PC-3 (cell line): ENCODE data around the gene CCDC136. TPM values are rescaled to one million over a fixed set of nuclear protein-coding genes. Genes with fewer than 3 reads are reported as not detected.

ENCODE experiments used
- ATAC-seq: fragments of 200-7000 bp; cut with Tn5 transposase; 2 replicates; pipeline ENCODE4 v1.9.1; 2020; ENCODE audit warnings: mild to moderate bottlenecking, moderate library complexity
- BruUV-seq: library from RNA; stranded (reverse); fragments of 400-500 nt; replicated peaks from 2 replicates; lab custom pipeline; 2021; lab: Mats Ljungman, UMichigan
- CTCF ChIA-PET: fragments of 300-600 bp; sonication (Branson Sonifier 250); formaldehyde crosslinking; loops from one replicate; lab custom pipeline; 2022; ENCODE audit warnings: antibody characterized with exemption; lab: Charles Lee
- POLR2A ChIA-PET: fragments of 300-600 bp; sonication (Branson Sonifier 250); formaldehyde crosslinking; loops from one replicate; lab custom pipeline; 2022; ENCODE audit warnings: antibody characterized with exemption; ENCODE audit not compliant: unreplicated experiment; lab: Charles Lee
- DNase-seq: peaks from one replicate; pipeline ENCODE4 v3.0.0-alpha.2; 2015
- H2AFZ ChIP-seq: fragments of 300-600 bp; sonication (generic); 2 replicates; pipeline ENCODE4 v1.6.0; 2016; ENCODE audit warnings: antibody characterized with exemption, low read length
- H3F3A ChIP-seq: fragments of 300-600 bp; sonication (generic); one replicate; pipeline ENCODE4 v1.6.0; 2017; ENCODE audit warnings: antibody characterized with exemption, low read length, control low read depth, mild to moderate bottlenecking; ENCODE audit not compliant: unreplicated experiment
- H3K27ac ChIP-seq: fragments of 300-600 bp; sonication (generic); 2 replicates; pipeline ENCODE4 v1.5.1; 2016; ENCODE audit warnings: mild to moderate bottlenecking, low read length
- H3K27me3 ChIP-seq: fragments of 300-600 bp; sonication (generic); 2 replicates; pipeline ENCODE4 v1.6.1; 2016; ENCODE audit warnings: low read length, mixed read lengths
- H3K36me3 ChIP-seq: fragments of 300-600 bp; sonication (generic); 2 replicates; pipeline ENCODE4 v1.6.1; 2016; ENCODE audit warnings: low read depth, mixed run types, low read length, mixed read lengths
- H3K4me1 ChIP-seq: fragments of 300-600 bp; sonication (generic); 2 replicates; pipeline ENCODE4 v1.5.1; 2016; ENCODE audit warnings: low read length; ENCODE audit not compliant: insufficient read depth
- H3K4me2 ChIP-seq: fragments of 300-600 bp; sonication (generic); 2 replicates; pipeline ENCODE4 v1.6.0; 2016; ENCODE audit warnings: low read length
- H3K4me3 ChIP-seq: fragments of 300-600 bp; sonication (generic); 2 replicates; pipeline ENCODE4 v1.5.1; 2016; ENCODE audit warnings: mild to moderate bottlenecking, low read length, mixed read lengths
- H3K79me2 ChIP-seq: fragments of 300-600 bp; sonication (generic); 2 replicates; pipeline ENCODE4 v1.6.1; 2017; ENCODE audit warnings: low read length, mixed read lengths
- H3K9ac ChIP-seq: fragments of 300-600 bp; sonication (generic); 2 replicates; pipeline ENCODE4 v1.6.0; 2016; ENCODE audit warnings: mild to moderate bottlenecking, low read length
- H3K9me2 ChIP-seq: fragments of 300-600 bp; sonication (generic); replicated peaks from 2 replicates; pipeline ENCODE4 v1.6.1; 2016; ENCODE audit warnings: mixed run types, low read length, mixed read lengths
- H3K9me3 ChIP-seq: fragments of 300-600 bp; sonication (generic); 2 replicates; pipeline ENCODE4 v1.6.1; 2016; ENCODE audit warnings: low read length, mixed read lengths
- H4K20me1 ChIP-seq: fragments of 300-600 bp; sonication (generic); 2 replicates; pipeline ENCODE4 v1.6.1; 2016; ENCODE audit warnings: low read length, mixed read lengths
- EZH2 ChIP-seq: fragments of 300-600 bp; sonication (generic); IDR thresholded peaks from one replicate; pipeline ENCODE4 v1.6.1; 2017; ENCODE audit warnings: antibody characterized with exemption, mild to moderate bottlenecking, low read length; ENCODE audit not compliant: unreplicated experiment
- EZH2phosphoT487 ChIP-seq: fragments of 300-600 bp; sonication (generic); IDR thresholded peaks from 2 replicates; pipeline ENCODE4 v1.6.1; 2018; ENCODE audit warnings: mild to moderate bottlenecking, antibody characterized with exemption, low read length, borderline replicate concordance
- intact Hi-C: fragments of 100-400 bp; cut with micrococcal nuclease; formaldehyde crosslinking; loops from 2 replicates; pipeline ENCODE4 v1.9.0; 2023
- total RNA-seq: library from RNA; depleted of rRNA; stranded (reverse); fragments of >200 nt; gene quantifications from 2 replicates; pipeline ENCODE4 v1.2.3, GENCODE V29; 2014
- TF ChIP-seq, protein P1 (sequence below): fragments of 300-600 bp; sonication (generic); conservative IDR thresholded peaks from 2 replicates; pipeline ENCODE4 v1.5.1; 2017; ENCODE audit warnings: antibody characterized with exemption, low read depth, mild to moderate bottlenecking, low read length

CCDC136 gene
- total RNA-seq, 1 experiment from 2014 or later: 10.5 TPM

DNA sequence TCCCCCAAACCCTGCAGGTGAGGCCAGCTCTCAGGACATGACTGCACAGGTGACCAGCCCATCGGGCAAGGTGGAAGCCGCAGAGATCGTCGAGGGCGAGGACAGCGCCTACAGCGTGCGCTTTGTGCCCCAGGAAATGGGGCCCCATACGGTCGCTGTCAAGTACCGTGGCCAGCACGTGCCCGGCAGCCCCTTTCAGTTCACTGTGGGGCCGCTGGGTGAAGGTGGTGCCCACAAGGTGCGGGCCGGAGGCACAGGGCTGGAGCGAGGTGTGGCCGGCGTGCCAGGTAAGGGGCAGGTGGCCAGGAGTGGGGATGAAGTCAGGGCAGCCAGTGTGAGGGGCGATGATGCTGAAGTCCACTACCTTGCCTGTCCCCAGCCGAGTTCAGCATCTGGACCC lies 62.6 kb downstream of the CCDC136 start:
- H3K9ac ChIP-seq: no peak overlapping the region
- BruUV-seq: no TSS peak
- intact Hi-C loops: no loop called here

DNA sequence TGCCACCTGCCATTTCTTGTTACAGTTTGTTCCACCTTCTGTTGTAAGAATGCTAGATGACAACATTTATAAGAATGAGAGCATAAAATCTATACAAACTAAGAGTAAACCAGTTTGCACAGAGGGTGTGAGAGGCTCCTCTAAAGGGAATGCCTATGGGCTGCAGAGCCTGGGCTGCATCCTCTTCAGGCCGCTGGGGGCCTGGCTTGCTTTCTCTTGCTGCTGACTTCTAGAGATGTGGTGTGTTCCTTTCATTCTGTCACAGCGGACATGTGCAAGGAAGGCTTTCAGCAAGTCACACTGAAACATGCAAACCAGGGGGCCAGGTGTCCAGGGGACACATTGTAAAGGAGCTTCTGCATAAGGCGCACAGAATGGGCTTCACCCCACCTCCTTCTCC lies 63.8 kb downstream of the CCDC136 start:
- intact Hi-C loops: no loop called here
- H3K9ac ChIP-seq: no peak overlapping the region
- ChIA-PET CTCF (no interaction called here), POLR2A (no interaction called here)
- H3K4me3 ChIP-seq: no peak overlapping the region
- H3K27ac ChIP-seq: no peak overlapping the region
- BruUV-seq: no TSS peak
- no peak for TF ChIP-seq EZH2phosphoT487
- TF ChIP-seq EZH2: no peak
- TF ChIP-seq, protein P1, sequence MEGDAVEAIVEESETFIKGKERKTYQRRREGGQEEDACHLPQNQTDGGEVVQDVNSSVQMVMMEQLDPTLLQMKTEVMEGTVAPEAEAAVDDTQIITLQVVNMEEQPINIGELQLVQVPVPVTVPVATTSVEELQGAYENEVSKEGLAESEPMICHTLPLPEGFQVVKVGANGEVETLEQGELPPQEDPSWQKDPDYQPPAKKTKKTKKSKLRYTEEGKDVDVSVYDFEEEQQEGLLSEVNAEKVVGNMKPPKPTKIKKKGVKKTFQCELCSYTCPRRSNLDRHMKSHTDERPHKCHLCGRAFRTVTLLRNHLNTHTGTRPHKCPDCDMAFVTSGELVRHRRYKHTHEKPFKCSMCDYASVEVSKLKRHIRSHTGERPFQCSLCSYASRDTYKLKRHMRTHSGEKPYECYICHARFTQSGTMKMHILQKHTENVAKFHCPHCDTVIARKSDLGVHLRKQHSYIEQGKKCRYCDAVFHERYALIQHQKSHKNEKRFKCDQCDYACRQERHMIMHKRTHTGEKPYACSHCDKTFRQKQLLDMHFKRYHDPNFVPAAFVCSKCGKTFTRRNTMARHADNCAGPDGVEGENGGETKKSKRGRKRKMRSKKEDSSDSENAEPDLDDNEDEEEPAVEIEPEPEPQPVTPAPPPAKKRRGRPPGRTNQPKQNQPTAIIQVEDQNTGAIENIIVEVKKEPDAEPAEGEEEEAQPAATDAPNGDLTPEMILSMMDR: no peak
- no peaks in the 10 kb centered on the region for H3F3A ChIP-seq
- H3K36me3 ChIP-seq: no peaks in the 10 kb centered on the region; the same call in 1 of the 2 replicates
- no peak for DNase-seq
- no peaks in the 10 kb centered on the region for H4K20me1 ChIP-seq
- H3K9me3 ChIP-seq: no peaks in the 10 kb centered on the region
- no peak for ATAC-seq
- H3K4me2 ChIP-seq: no peak overlapping the region
- H3K27me3 ChIP-seq: no peaks in the 10 kb centered on the region
- H3K9me2 ChIP-seq: no peaks in the 10 kb centered on the region
- no peaks in the 10 kb centered on the region for H3K4me1 ChIP-seq
- H2AFZ ChIP-seq: no peak overlapping the region
- H3K79me2 ChIP-seq: no peaks in the 10 kb centered on the region

More for the DNA sequence above, 62.6 kb downstream of the CCDC136 start:
- Histone ChIP-seq H3K9me2 (no peaks in the 10 kb centered on the region), H3K9me3 (no peaks in the 10 kb centered on the region), H3K27ac (no peak overlapping the region), H3K36me3 (no peaks in the 10 kb centered on the region; the same call in 1 of the 2 replicates), H3K79me2 (no peaks in the 10 kb centered on the region), H3F3A (no peaks in the 10 kb centered on the region), H3K4me3 (no peak overlapping the region), H3K4me1 (no peaks in the 10 kb centered on the region), H3K4me2 (no peak overlapping the region), H4K20me1 (no peaks in the 10 kb centered on the region), H2AFZ (no peak overlapping the region), H3K27me3 (no peaks in the 10 kb centered on the region)
- ATAC-seq (no peak), DNase-seq (no peak)
- CTCF ChIA-PET: no interaction called here
- TF ChIP-seq, protein P1: no peak
- TF ChIP-seq EZH2 (no peak), EZH2phosphoT487 (no peak)
- POLR2A ChIA-PET: no interaction called here

DNA sequence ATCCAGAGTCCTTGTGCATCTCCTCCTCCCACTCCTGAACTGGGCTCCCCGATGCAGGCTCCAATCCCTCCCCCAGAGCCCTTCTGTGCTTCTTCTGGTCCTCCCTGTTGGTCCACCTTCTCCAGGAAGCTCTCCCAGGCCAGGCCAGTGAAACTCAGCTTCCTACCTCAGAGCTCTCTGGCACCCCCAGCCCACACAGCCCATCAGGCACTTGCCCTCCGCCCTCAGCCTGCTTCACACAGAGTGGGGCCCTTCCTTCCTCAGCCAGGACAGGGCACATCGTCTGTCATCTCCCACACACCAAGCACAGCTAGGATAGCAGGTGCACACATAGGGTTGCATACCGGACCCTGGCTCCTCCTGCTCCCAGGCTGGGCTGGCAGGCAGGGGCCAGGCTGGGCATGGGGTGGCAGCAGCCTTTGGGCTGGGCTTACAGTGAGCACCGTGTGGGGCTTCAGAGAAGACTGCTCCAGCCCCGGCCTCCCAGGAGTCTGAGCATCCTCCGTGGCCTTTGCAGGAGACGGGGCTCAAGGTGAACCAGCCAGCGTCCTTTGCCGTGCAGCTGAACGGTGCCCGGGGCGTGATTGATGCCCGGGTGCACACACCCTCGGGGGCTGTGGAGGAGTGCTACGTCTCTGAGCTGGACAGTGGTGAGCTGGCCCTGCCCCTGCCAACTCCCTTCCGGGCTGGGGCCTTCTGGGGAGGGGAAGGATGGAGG lies 64.4 kb downstream of the CCDC136 start:
- ChIA-PET POLR2A (interaction anchor here (0.5 kb wide), 1 partner anchor 174 kb away, joined by 3 read pairs; no protein-coding TSS in a partner anchor), CTCF (no interaction called here)
- H3K4me1 ChIP-seq: no peaks in the 10 kb centered on the region
- no peaks in the 10 kb centered on the region for H3K9me2 ChIP-seq
- H3K9me3 ChIP-seq: no peaks in the 10 kb centered on the region
- no TSS peak for BruUV-seq
- H3K27ac ChIP-seq: no peak overlapping the region
- ATAC-seq: no peak
- H3K4me2 ChIP-seq: no peak overlapping the region
- no peaks in the 10 kb centered on the region for H3F3A ChIP-seq
- H3K36me3 ChIP-seq: no peaks in the 10 kb centered on the region; the same call in 1 of the 2 replicates
- no peak overlapping the region for H3K4me3 ChIP-seq
- TF ChIP-seq, protein P1: no peak
- no peak for TF ChIP-seq EZH2phosphoT487
- no peak for TF ChIP-seq EZH2
- intact Hi-C loops: no loop called here
- DNase-seq: no peak
- H3K9ac ChIP-seq: no peak overlapping the region
- H3K79me2 ChIP-seq: no peaks in the 10 kb centered on the region
- no peaks in the 10 kb centered on the region for H3K27me3 ChIP-seq
- no peaks in the 10 kb centered on the region for H4K20me1 ChIP-seq
- no peak overlapping the region for H2AFZ ChIP-seq
